ENCODE data around the gene RERE. TPM values are rescaled to one million over a fixed set of nuclear protein-coding genes. Genes with fewer than 3 reads are reported as not detected.
"Not testable (repeated sequence)": the region's sequence is repeated elsewhere in the genome, so short reads cannot be mapped to it uniquely, and the experiment has no call there.

RERE gene
- total RNA-seq, 1 donor from 2014 or later: 78.2 TPM

DNA sequence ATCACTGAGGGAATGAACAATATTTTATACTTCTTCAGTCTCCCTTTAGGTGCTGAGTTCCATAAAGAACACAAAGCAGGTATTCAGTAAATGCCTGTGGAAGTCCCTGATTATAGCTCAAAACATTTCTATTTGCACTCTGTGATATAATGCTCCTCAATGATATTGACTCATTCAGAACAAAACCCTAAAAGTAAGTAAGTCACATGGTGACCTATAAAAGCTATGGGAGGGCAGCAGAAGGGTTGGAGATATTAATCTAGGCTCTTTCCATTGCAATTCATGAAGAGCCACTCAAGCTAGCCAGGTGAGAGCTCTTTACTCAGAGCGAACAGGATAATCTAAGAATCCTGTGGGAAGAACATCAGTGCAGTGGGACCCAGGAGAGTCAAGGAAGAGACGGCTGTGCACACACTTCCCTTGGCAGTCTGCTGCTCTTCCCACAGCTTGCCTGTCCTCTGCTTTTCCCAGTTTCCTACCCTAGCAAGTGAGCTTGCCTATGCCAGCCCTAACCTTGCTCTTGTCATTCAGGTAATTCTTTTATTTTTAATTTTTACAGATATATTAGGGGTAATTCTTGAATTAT is 197.4 kb downstream of the RERE start:
- intact Hi-C loops (cut with micrococcal nuclease): not testable (repeated sequence)

DNA sequence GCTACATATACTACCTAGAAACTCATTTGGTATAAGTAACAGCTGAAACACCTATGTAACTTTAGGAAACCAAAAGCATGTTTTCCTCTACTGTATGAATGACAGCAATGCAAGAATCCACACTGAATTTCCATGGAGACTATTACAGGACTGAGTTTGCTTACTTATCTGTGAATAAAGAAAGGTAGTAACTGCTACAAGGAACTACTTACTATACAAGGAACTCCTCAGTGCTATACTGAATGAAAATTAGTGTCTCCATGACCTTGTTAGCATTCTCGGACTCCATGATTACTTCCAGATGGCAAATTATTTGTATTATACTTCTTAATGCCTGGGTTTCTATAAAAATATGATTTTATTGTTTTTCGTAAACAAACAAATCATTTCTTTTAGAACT is 198.0 kb downstream of the RERE start:
- intact Hi-C loops (cut with micrococcal nuclease): not testable (repeated sequence)

DNA sequence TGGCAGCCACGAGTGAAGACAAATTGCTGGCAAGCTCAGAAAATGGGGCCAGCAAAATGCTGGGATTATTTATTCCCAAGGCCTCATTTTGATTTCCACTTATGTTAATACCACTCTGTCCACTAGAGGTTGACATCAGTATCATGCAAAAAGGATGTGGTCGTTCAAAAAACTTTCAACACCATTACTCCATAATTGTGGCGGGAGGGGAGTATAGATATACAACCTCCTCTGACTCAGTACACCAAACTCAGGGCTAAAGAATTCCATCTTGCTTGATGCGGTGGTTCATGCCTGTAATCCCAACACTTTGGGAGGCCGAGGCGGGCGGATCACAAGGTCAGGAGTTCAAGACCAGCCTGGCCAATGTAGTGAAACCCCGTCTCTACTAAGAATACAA is 200.6 kb downstream of the RERE start:
- intact Hi-C loops (cut with micrococcal nuclease): not testable (repeated sequence)

DNA sequence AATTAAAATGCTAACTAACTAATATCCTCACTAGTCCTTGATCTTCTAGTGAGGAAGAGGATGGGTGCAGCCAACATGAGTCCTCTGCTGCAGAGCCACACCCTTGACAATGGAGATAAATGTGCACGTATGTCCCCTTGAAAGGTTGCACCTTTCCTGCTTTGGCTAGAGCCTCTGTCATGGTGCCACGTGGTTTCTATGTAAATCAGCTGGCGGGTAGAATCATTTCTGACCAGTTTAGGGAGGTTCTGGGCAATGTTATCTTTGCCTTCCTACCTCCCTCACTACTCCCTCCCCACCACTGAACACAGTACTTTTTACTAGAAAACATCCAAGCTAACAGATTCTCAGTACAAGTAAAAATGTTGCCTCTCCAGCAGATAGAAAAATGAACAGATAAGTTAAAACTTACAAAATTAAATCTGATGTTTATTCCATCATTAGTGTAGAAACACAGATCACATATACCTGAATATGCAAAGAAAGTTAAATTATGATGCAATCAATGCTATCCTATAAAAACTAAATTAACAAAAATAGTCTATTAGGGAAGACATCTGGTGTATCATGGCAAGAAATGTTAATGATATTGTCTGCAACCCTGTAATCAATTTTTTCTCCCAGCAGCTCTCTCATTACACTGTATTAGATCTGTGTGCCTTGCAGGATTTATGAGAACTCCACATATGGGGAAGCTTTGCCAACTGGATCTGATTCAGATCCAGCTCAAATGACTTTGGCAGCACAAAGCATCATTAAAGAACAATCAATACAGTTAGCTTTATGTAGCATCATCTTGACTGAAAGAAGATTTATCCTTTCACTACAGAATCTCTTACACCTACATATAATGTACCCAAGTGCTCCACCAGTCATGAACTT is 205.6 kb downstream of the RERE start:
- intact Hi-C loops (cut with micrococcal nuclease): not testable (repeated sequence)

DNA sequence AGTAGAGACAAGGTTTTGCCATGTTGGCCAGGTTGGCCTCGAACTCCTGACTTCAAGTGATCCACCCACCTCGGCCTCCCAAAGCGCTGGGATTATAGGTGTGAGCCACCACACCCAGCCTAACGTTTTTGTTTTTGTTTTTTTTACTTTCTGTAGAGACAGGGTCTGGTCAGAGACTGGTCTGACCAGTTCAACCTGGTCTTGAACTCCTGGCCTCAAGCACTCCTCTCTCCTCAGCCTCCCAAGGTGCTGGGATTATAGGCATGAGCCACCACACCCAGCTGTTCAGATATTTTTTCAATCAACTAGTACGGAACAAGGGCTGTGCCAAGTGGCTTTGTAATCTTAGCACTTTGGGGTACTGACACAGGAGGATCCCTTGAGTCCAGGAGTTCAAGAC is 209.5 kb downstream of the RERE start:
- intact Hi-C loops (cut with micrococcal nuclease): loop anchor here (10.0 kb wide), 1 partner anchor 83 kb away; no protein-coding TSS in a partner anchor

DNA sequence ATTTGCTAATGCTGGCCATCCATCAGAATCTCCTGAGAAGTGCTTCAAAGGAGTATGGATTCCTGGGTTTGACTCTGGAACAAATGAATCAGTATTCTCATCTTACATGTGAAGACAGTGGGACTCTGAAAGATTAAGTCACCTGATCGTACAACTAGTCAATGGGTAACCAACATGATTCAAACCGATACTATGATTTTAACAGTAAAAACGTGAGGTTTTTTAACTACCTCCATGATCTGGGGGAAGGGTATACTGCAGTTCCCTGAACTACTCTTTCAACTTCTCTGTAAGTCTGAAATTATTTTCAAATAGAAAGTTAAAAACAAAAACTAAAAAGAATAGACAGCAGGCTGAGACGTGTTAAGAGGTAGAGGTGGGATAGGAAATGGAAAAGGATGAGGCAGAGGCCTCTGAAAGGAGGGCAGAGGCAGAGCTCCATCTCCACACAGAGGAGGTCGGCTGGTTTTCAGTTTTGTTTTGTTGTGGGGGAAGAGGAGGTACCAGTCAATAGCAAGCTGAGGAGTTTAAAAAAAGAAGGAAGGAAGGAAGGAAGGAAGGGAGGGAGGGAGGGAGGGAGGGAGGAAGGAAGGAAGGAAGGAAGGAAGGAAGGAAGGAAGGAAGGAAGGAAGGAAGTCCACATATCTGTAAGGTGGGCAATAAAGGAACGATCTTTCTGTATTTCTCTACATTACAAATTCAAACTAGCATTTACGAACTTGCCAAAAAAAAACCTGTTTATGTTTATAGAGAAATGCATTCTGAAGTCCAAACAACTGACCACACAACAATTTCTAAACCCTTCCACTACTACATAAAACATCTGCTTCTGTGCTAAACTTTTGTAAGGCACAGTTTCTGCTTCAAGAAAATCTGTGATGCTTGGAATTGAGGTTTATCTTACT is 213.1 kb downstream of the RERE start:
- intact Hi-C loops (cut with micrococcal nuclease): loop anchor here (1.0 to 10.0 kb wide), 6 partner anchors 45 to 507 kb away; no protein-coding TSS in a partner anchor

DNA sequence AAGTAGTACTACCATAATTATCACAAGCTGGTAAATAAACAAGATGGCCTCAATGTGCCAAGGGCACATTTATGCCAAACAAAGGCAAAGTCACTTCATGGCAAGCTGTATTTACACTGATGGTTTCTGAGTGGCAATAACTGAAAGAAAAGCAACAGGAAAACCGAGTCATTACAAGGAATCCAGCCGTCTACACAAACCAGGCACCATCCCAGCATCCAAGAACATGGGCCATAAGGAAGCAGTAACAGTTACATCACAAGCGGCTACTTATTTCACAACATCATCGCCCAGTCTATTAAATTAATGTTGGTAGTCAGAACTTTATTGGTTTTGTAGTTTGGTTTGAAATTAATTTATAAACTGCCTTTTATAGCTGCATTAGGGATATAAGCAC is 214.2 kb downstream of the RERE start:
- intact Hi-C loops (cut with micrococcal nuclease): loop anchor here (1.0 to 10.0 kb wide), 5 partner anchors 42 to 506 kb away; partner anchors contain the start of gene RERE

DNA sequence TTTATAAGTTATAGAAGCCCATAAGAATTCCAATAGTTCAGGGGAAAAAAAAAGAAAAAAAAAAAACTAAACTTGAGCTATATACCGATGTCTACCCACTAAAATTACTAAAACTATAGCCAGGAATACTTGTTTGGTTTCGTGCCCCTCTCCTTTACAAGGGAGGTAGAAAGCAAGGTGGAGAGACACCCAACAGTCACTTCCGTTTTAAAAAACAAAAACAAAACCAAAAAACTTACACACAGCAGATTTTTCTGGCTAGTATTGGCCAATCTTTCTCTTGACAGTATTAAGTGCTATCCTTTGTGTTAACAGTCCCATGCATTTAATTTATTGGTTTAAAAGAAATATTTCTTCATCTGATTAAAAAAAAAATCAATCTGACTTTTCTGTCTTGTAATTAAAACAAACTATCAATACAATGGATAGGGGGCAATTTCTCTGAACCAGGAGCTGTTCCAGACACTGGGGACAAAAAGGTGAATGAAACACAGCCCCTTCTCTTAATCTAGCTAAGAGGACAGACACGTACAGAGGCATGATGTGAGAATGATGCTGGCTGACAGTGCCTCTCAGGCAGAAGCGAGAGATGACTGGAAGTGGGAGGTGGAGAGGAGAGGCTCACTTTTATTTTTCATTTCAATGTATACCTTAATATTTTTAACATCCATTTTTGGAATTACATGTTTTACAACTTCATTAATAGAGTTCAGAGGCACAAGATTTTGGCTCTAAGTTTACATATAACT is 214.8 kb downstream of the RERE start:
- intact Hi-C loops (cut with micrococcal nuclease): loop anchor here (1.0 to 10.0 kb wide), 5 partner anchors 41 to 505 kb away; partner anchors contain the start of gene RERE

DNA sequence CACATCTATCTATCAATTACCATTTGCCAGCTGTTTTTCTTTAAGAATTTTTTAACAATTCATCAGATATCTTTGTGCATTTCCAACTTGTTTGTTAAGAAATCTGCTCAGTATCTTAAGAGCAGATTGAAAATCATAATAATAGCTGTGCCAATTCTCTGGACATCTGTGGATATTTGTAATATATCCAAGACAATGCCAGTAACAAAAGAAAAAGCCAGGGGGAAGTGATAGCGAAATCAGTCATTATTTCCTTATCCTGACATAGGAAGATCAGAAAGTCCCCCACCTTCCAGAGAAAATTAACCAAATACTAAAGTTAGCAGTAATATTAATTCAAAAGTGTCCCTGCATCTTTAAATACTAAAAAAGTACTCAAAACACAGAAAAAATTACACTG is 217.1 kb downstream of the RERE start:
- intact Hi-C loops (cut with micrococcal nuclease): loop anchor here (5.0 to 10.0 kb wide), 3 partner anchors 76 to 503 kb away; no protein-coding TSS in a partner anchor

DNA sequence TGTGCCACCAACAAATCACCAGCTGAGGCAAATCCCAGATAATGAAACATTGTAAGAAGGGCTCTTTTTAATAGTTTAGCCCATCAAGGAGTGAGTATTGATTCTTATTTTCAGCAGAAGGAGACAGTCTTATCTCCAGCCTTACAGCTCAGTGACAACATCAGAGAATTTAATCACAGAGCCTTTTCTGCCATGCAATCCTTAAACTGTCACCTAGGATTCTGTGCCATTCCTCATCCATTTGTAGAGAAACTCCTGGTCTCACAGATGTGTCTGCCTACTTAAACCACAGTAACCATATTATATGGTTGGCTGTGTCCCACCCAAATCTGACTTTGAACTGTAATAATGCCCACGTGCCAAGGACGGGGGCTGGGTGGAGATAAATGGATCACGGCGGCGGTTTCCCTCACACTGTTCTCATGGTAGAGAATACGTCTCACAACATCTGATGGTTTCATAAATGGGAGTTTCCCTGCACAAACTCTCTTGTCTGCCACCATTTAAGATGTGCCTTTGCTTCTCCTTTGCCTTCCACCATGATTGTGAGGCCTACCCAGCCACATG is 217.7 kb downstream of the RERE start:
- intact Hi-C loops (cut with micrococcal nuclease): loop anchor here (5.0 to 10.0 kb wide), 3 partner anchors 75 to 502 kb away; no protein-coding TSS in a partner anchor

DNA sequence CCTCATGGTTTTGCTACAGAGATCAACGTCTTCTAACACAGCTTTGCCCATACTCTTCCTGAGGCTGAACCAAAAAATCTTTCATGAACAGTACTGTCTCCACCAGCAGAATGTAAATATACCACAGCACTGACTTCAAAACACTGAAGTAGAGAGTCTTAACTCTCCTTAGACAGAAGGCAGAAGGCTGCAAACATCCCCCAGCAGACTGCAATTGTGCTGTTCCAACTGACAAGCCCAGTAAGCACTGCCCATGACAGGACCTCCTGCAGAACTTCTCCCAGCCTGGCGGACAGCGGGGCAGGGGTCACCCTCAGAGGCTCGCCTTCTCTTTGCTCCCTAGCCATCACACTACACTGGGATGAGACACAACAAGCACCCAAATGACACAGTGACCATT is 218.7 kb downstream of the RERE start:
- intact Hi-C loops (cut with micrococcal nuclease): no loop called here

DNA sequence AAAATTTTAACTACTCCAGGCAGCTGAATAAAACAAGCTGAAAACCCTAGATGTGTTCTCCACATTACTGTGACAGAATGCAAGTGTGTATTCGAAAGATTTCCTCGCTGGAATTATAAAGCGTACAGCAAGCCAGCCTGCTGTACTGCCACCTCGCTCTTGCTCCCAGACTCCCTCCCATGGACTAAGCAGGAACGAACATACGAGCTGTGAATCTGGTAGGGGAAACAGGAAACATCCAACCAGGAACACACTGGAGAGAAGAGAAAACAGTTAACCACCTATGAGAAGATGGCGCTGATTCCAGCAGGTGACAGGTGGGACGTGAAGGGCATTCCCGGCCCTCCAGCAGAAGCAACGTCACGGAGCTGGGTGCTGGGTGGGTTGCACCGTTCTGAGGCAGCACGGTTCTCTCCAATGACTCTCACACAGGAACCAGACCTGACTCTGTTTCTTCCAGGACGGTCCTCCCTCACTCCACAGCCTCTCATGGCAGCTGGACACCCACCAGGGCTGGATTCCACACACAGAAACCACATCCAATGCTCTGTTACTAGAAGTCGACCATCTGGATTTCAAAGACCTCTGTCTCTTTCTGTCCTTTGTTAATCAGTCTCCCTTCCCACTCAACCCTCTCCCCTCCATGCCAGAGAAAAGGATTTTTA is 219.2 kb downstream of the RERE start:
- intact Hi-C loops (cut with micrococcal nuclease): no loop called here

DNA sequence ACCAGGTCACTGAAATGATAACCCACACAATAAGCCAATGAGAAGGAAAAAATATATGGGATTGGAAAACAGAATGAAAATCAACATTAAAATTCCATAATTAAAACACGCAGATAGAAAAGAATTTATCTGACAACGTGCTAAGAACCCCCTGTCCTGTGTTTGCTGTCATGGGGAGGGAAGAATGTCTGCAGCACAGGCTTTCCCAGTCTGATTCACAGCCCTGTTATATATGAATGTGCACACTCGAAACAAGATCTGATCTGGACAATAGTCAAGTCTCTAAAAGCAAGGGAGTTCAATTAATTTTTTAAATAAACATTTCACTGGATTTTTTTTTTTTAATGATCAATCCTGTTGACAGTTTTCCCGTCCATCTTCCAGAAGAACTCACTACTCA is 220.0 kb downstream of the RERE start:
- intact Hi-C loops (cut with micrococcal nuclease): no loop called here

DNA sequence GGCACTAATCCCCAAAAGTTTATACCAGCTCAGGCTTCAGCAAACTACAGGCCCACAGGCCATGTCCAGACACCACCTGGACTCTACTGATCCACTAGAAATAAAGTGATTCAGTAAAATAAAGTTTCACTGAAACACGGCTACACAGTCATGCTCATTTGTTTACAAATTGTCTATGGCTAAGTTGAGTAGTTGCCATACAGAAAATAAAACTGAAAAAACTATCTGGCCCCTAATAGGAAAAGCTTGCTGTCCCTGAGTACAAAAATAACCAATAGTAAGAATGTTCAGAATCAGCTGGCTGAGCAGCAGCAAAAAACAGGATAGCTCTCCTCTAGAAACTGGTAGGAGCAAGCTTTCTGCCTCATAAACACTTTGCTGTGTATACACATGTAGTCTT is 221.5 kb downstream of the RERE start:
- intact Hi-C loops (cut with micrococcal nuclease): no loop called here

DNA sequence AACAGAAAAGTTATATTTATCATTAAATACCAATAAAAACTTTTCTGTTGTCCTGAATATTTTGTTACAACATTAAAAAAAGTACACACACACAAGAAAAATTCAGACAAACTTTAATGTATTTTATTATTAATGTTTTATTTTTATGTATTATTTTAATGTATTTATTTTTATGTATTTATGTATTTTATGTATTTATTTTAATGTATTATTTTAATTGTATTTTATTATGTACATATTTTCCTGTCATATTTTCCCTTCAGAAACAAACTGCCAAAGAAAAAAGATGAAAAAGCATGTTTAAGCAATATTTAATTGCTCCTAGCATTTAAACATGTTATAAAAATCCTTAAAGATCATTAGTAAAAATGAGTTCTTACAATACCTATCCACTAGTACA is 222.1 kb downstream of the RERE start:
- intact Hi-C loops (cut with micrococcal nuclease): no loop called here

DNA sequence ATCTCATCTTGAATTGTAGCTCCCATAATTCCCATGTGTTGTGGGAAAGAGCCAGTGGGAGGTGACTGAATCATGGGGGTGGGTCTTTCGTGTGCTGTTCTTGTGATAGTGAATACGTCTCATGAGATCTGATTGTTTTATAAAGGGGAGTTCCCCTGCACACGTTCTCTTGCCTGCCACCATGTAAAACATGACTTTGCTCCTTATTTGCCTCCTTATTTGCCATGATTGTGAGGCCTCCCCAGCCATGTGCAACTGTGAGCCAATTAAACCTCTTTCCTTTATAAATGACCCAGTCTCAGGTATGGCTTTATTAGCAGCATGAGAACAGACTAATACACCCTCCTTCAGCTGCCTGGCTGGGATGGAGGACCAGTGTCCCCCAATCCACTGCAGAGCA is 224.1 kb downstream of the RERE start:
- intact Hi-C loops (cut with micrococcal nuclease): not testable (repeated sequence)

DNA sequence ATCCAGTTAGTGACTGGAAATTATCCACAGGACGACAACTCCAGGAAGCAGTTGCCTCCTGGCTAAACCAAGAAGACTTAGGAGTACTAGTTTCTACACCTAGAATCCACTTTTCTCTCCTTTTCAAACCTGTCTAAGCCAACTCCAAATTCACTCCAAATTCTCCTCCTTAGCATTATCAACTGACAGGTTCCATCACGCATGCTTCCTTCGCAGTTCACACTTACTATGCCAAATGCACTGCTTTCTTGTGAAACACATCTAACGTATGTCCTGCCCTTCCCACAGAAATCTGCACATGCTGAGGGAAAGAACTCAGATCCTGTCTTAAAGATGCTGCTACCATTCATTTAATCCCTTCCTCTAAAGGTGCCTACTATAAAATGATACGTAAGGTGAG is 225.9 kb downstream of the RERE start:
- intact Hi-C loops (cut with micrococcal nuclease): no loop called here

DNA sequence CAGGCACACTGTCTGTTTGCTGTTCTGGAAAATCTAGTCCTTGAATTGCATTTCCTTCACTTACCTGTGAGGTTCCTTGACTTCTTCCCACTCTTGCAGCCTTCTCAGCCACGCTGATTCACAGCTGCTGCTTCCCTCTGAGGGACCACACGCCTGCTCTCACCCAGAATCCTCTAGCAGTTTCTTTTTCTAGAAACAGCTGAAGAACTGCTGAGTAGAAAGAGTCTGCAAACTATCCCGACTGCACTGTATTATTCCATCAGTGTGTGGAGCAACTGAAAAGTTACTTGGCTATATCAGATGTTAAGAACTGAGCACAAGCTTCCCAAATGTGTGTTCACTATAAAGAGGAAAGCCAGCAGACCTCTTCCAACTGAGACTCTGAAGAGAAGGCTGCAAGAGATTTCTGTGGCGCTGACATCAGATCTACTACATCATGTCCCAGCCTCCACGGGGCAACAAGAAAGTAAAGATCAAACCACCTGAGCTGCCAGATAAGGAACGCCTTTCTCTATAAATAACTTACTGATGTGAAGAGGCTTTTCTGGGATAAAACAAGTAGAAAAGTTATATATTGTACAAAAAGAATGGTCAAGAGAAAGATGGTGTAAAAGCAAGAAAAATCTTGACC is 226.6 kb downstream of the RERE start:
- intact Hi-C loops (cut with micrococcal nuclease): no loop called here

DNA sequence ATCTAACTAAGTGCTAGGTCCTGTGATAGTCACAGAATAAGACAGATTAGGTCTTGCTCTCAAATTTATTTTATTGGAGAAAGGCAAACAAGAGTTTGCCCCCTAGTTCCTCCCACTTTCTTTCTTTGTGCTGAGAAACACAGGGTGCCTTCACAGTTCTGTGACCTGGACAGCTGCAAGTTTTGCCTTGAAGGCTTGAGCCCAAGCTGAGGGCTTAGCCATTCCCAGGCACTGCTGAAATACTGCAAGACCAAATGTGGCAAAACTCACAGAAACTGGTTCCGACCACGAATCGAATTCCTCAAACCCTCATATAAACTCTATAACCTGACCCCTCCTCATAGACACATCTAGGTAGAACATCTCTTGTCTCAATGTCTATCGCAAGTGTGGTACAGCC is 227.9 kb downstream of the RERE start:
- intact Hi-C loops (cut with micrococcal nuclease): loop anchor here (5.0 kb wide), 1 partner anchor 43 kb away; no protein-coding TSS in a partner anchor
